HG03342 (cell line): Measurements from ENCODE around the gene NBPF14.
"Not testable (repeated sequence)": the region's sequence is repeated elsewhere in the genome, so short reads cannot be mapped to it uniquely, and the experiment has no call there.

ENCODE experiments used
- ATAC-seq: cut with Tn5 transposase; IDR thresholded peaks from one replicate; pipeline ENCODE4 v1.9.1; 2021; ENCODE audit warnings: mild to moderate bottlenecking, moderate library complexity; ENCODE audit not compliant: unreplicated experiment

The NBPF14 gene, protein sequence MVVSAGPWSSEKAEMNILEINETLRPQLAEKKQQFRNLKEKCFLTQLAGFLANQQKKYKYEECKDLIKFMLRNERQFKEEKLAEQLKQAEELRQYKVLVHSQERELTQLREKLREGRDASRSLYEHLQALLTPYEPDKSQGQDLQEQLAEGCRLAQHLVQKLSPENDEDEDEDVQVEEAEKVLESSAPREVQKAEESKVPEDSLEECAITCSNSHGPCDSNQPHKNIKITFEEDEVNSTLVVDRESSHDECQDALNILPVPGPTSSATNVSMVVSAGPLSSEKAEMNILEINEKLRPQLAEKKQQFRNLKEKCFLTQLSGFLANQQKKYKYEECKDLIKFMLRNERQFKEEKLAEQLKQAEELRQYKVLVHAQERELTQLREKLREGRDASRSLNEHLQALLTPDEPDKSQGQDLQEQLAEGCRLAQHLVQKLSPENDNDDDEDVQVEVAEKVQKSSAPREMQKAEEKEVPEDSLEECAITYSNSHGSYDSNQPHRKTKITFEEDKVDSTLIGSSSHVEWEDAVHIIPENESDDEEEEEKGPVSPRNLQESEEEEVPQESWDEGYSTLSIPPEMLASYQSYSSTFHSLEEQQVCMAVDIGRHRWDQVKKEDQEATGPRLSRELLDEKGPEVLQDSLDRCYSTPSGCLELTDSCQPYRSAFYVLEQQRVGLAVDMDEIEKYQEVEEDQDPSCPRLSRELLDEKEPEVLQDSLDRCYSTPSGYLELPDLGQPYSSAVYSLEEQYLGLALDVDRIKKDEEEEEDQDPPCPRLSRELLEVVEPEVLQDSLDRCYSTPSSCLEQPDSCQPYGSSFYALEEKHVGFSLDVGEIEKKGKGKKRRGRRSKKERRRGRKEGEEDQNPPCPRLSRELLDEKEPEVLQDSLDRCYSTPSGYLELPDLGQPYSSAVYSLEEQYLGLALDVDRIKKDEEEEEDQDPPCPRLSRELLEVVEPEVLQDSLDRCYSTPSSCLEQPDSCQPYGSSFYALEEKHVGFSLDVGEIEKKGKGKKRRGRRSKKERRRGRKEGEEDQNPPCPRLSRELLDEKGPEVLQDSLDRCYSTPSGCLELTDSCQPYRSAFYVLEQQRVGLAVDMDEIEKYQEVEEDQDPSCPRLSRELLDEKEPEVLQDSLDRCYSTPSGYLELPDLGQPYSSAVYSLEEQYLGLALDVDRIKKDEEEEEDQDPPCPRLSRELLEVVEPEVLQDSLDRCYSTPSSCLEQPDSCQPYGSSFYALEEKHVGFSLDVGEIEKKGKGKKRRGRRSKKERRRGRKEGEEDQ (N-terminal part only)

DNA sequence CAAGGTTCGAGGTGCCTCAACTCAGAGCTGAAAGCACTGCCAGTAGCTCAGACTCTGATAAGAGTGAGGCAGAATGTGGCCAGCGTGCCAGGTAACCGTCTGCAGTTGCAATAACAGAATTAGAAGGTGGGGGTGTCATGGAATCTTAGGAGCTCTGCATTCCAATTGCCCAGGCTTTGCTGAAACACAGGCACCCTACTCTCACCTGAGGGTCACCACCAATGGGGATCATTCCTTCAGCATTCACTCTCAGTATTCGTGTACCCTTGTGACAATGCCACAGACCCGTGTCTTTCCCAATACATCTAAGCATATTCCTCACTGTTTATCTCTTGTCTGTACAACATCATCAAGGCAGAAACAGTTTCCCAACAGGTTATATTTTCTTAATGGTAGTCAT, at the start of gene NBPF14:
TSS of gene NBPF14 (minus strand) at position 101 of the 400 bp plus-strand sequence. CDS start 294 bp downstream, outside the sequence.
- not testable (repeated sequence) for ATAC-seq

DNA sequence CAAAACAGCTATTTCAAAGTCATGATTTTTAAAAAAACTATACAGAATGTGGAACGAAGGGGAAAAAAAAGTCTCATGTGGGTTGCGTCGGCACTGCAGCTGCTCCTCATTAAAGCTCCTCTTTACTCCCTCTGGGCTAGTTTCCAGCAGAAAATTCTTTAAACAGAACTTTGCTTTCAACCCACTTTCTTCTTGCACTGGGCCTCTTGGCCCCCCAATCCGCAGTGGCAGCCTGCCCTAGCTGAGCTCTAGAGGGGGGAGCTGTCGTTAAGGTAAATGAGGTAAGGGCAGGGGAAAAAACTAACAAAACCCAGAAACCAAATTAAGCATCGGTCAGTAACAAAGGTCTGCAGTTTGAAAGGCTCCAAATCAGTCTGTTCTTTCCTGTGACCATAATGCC, 29.6 kb upstream of the NBPF14 start:
- ATAC-seq = not testable (repeated sequence)

DNA sequence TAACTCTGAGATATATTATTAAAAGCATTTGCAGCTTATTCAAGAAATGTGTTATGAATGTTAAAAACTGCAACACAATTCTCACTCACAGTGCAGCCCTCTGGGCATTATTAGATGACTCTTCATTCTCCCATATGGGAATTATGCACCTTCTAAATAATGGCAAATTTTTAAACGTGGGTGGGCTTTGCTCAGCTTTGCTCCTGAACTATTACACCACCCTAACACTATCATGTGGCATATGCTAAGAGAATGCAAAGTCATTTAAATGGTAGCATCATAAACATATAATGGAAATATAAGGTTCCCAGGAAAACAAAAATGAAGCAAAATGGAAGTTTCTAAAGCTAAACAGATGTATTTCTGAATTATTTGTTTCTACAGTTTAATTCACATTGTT, 22.4 kb upstream of the NBPF14 start:
- ATAC-seq = not testable (repeated sequence)

DNA sequence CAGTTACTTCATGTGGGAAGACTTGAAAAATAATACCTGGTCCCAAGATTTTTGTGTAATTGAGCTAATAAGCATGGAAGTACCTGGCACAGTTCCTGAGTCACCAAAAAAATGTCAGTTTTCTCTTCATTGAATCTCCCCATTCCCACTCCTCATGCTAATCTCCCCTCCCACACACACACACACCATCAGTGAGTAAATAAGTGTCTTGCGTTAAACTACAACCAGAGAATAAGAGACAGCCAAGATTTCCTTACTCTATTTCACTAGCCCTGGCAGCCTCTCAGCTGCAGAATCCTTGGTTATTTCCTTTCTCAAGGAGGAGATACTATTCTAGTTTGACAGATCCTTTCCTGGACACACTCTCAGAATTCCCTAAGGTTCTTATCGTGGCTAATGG, 9.5 kb upstream of the NBPF14 start:
- not testable (repeated sequence) for ATAC-seq

DNA sequence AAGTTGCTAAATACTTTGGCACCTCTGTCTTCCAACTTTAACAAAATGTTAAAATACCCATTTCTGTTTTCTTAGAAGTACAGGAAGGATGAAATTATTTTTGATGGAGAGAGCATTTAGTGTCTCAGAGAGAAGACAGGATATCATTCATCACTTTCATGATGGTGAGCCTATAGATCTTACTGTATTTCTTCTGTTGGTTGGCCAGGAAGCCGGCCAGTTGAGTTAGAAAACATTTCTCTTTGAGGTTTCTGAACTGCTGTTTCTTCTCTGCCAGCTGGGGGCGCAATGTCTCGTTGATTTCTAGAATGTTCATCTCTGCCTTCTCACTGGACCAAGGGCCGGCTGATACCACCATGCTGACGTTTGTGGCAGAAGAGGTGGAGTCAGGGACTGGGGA, 451 bp downstream of the NBPF14 start:
- ATAC-seq = not testable (repeated sequence)

DNA sequence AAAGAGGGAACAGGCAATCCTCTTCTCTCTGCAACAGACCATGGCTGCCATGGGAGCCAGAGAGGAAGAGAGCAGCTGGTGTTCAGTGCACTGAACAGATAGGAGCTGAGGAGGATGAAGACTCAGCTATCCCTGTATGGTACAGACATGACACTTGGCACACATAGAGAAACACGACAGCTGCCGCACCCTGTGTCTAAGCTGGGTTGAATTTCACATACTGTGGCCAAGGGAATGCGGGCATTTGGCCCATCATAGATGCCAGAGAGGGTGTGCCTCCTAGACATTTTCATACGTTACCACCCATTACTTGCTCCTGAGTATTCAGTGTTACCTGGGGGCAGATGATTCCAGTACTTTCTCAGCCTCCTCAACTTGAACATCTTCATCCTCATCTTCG, 4.7 kb downstream of the NBPF14 start:
- not testable (repeated sequence) for ATAC-seq

DNA sequence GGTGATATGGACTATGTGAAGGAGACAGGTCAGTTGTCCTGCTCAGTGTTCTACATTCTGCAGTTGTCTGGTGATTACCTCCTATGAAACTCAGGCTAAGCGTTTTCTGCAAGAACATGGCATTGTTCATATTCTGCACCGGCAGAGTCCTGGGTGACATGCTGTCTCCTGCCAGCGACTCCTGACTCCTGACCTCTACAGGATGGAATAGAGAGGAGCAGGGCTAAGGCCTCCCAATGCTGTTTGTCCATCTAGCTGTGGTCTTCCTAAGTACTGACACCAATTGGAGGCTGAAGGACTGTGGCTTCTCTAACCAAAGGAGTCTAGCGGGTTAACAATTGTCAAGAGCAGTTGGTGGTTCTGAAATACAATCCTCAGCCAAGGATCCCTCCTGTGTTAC, 63.7 kb downstream of the NBPF14 start:
- ATAC-seq = not testable (repeated sequence)

DNA sequence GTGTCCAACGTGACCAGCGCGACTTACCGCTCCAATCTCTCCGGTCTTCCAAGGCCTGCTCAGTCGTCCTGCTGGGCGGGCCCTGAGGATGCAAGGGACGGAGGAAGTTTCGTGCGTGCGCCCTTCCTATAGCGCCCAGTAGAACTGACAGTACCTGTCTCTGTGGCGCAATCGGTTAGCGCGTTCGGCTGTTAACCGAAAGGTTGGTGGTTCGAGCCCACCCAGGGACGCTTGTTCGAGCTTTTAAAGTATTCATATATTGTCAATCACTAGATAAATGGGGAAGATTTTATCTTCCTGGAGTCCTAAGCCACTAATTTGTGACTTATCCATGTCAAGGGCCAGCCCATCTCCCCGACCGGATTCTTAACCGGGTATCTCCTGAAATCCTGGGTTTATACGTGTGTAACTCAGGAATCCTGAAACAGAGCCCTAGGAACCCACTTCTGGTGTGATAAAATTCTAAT, 66.7 kb downstream of the NBPF14 start:
- ATAC-seq = not testable (repeated sequence)

DNA sequence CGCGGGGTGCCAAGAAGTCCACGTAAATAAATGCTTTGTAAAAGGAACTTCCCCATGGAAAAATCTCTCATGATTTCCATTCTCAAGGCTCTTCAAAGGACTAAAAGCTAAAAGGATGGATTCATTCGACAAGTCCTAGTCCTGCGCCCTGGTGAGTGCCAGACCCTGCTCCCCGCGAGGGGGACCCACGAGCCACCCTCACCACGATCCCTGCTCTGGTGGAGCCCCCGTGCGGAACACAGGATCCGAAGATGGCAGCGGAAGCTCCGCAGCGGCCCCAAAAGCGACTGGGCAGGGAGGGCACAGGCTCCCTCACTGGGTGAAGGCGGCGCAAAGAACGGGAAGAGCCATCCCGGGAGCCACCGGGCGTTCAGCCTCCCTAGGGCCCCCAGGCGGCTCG, 67.2 kb downstream of the NBPF14 start:
- ATAC-seq = not testable (repeated sequence)

DNA sequence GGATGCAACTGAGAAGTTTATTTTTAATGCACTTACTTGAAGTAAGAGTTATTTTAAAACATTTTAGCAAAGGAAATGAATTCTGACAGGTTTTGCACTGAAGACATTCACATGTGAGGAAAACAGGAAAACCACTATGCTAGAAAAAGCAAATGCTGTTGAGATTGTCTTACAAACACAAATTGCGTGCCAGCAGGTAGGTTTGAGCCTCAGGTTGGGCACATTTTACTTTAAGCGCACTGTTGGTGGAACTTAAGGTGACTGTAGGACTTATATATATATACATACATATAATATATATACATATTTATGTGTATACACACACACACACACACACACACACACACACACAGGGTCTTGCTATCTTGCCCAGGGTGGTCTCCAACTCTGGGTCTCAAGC, 69.2 kb downstream of the NBPF14 start:
- not testable (repeated sequence) for ATAC-seq

DNA sequence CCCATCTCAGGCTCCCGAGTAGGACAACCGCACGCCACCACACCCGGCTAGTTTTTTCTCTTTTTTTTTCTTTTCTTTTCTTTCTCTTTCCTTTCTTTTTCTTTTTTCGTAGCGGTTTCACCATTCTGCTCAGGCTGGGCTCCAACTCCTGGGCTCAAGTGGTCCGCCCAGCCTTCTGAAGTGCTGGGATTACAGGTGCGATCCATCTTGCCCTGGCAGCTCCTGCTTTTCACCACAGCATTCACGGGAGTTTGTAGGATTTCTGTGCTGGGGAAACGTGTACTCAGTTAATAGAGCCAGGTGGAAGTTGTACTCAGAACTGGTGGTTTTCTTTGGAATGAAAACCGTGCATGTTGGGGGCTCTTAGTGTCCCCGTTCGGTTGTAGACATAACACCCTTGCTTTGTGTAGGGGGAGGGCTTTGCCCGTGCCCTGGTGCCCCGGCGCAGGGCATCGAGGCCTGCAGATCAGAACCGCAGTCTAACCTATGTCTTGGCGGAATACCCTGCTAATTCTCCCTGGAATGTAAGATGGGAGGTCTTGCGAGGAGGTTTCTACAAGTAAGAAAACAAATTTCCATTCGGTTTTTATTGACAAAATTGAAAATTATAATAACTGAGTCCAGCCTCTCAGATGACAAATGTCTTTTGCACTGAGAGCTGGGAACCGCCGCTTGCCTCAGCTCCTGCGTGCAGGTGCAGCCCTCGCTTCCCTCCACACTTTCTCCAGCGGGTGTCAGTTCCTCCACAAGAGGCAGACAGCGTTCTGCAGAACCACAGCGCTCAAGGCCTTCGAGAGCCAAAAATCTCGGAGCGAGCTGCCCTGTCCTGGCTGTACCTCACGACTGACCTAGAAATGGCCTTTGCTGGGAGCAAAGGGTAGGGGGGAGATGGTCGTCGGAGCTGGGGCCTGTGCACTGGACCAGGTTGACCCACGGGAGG, 72.3 kb downstream of the NBPF14 start:
- peak; percentile 21 for ATAC-seq

DNA sequence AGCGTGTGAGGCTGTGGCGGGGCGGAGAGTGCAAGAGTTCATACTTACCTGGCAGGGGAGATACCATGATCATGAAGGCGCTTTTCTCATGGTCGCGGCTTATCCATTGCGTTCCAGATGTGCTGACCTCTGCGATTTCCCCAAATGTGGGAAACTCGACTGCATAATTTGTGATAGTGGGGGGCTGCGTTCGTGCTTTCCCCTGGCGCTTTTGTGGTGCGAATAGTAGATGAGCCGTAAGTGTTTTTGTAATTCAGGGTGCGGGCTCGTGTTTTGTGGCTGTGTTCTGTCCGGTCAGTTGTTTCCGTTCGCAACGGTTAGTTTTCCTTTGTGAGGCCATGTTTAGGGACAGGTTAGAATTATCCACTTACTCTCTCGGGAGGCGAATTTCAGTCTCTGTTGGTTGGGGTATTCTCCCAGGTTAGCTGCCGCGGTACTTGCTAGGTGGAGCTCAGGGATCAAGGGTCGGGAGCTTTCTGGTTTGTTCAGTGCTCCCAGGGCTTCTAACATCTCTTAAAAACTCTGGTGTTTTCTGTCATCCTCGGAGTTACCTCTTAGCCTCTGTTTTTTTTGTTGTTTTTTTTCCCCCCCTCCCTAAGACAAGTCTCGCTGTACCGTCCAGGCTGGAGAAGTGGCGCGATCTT, 73.1 kb downstream of the NBPF14 start:
- ATAC-seq = peak; percentile 82

DNA sequence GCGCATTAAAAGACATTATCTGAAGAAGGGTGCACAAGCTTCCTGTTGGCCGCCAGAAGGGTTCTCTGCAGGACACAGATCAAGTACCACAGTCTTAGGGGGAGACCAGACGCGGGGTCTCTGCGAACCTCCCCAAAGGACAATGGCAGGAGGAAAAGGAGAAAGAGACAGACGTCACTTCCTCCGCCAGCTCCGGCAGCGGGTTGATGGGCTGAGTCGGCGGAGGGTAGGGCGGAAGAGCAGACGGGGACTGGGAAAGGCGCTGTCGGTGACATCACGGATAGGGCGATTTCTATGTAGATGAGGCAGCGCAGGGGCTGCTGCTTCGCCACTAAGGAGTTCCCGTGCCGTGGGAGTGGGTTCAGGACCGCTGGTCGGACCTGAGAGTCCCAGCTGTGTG, 73.7 kb downstream of the NBPF14 start:
- ATAC-seq = peak; percentile 35

DNA sequence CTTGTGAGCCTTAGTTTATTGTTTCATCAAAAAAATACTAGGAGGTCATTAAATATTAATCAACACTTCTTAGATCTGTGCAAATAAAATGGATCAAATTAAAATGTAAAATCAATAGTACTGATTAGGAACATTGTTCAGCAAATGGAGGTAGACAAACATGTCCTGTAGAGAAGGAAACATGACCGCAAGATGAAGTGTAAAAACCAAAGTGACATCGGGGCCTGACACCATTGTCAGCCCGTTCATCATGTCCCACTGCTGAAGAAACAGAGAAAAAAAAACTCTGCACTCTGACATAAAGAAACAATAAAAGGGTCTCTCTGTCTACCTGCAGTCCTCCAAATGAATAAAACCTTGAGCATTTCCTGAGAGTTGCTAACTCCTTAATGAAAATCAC, 81.5 kb downstream of the NBPF14 start:
- ATAC-seq = not testable (repeated sequence)

DNA sequence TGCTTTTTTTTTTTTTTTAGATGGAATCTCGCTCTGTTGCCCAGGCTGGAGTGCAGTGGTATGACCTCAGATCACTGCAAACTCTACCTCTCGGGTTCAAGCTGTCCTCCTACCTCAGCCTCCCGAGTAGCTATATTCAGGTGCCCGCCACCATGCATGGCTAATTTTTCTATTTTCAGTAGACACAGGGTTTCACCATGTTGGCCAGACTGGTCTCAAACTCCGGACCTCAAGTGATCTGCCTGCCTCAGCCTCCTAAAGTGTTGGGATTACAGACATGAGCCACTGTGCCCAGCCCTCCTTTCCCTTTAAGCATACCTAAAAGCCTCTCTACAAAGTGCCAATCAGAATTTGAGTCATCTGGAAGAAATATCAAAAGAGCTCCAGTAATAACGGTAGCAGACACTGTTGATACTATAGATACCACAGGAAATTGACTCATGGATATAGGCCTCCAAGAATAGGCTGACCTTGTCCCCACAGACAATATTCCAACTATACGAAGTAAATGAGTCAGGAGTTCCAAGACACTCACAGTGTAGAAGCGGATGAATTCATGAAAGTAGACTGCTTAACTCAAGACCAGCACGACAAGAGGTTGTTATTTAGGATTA, 83.1 kb downstream of the NBPF14 start:
- not testable (repeated sequence) for ATAC-seq

DNA sequence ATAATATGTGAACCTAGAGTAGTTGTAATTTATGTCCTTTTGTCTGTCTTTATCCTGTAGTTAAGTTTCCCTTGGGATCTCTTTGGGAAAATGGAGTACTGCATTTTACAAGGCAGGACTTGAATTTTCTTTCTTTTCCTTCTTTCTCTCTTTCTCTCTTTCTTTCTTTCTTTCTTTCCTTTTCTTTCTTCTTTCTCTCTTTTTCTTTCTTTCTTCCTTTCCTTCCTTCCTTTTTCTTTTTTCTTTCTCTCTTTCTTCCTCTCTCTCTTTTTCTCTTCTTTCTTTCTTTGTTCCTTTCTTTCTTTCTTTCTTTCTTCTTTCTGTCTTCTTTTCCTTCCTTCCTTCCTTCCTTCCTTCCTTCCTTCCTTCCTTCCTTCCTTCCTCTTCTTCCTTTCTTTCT, 101.9 kb downstream of the NBPF14 start:
- ATAC-seq = not testable (repeated sequence)

DNA sequence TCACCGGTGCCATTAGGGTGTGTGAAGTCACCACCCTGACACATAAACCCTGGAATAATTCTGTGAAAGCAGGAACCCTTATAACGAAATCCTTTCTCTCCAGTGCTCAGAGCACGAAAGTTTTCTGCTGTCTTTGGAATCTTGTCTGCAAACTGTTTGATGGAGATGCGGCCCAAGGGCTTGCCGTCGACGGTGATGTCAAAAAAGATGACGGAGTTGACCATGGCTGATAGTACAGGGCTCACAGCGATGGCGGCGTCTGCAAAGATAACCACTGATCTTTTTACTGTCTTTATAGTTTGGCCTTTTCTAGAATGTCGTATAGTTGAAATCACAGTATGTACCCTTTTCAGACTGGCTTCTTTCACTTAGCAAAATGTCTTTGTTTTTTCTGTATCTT, 112.8 kb downstream of the NBPF14 start, which contains the start of gene PPIAL4G:
TSS of gene PPIAL4G (minus strand) at position 274 of the 400 bp plus-strand sequence. CDS start at position 224, 50 bp downstream.
- ATAC-seq = not testable (repeated sequence)
